PC-9 (cell line): ENCODE measurements around the gene FMNL1.

Experiments
- CTCF ChIP-seq: fragments of 200-600 bp; sonication (generic); conservative IDR thresholded peaks from 2 replicates; pipeline ENCODE4 v1.6.1; 2017; ENCODE audit warnings: mixed run types, antibody characterized with exemption, mild to moderate bottlenecking, moderate library complexity
- EZH2 ChIP-seq: fragments of 200-600 bp; sonication (generic); IDR thresholded peaks from 2 replicates; pipeline ENCODE4 v1.8.0; 2017; ENCODE audit warnings: antibody characterized with exemption, low read depth

- TF ChIP-seq EZH2 (no peak), CTCF (no peak)
Measured at GRCh38 chr17:45234641-45235415, 13.1 kb downstream of the FMNL1 start.
